Caki2 (cell line): Measurements from ENCODE around the gene REL. TPM values are rescaled to one million over a fixed set of nuclear protein-coding genes. Genes with fewer than 3 reads are reported as not detected.
"Not testable (repeated sequence)": the region's sequence is repeated elsewhere in the genome, so short reads cannot be mapped to it uniquely, and the experiment has no call there.

Experiments used
- DNase-seq: peaks from one replicate; pipeline ENCODE4 v3.0.0-alpha.2; 2015; ENCODE audit warnings: low read depth
- in situ Hi-C: cut with HindIII; loops from 2 replicates; pipeline ENCODE4 v1.10.0; 2016; ENCODE audit warnings: low sequenced_read_pairs, low pct_unique_long_range_greater_than_20kb, mixed read lengths
- total RNA-seq: library from RNA; depleted of rRNA; stranded (reverse); fragments of >200 nt; shearing (Covaris generic); gene quantifications from 2 replicates; pipeline ENCODE4 v1.2.3, GENCODE V29; 2014; ENCODE audit warnings: low replicate concordance

REL gene
- total RNA-seq, 1 experiment from 2014 or later = 1.9 TPM

- in situ Hi-C loops = no loop called here
- no peak for DNase-seq
These were observed 18.0 kb downstream of the REL start for GRCh38 chr2:60899230-60899891.

GRCh38 chr2:60899892-60900249 lies 18.5 kb downstream of the REL start:
- DNase-seq = no peak

GRCh38 chr2:60901296-60901695 lies 19.9 kb downstream of the REL start:
- DNase-seq, in situ Hi-C loops: not testable (repeated sequence)

More at GRCh38 chr2:60899892-60900249, 18.5 kb downstream of the REL start:
- in situ Hi-C loops = no loop called here

GRCh38 chr2:60905867-60906266 lies 24.5 kb downstream of the REL start:
- in situ Hi-C loops, DNase-seq: not testable (repeated sequence)

GRCh38 chr2:60906395-60906794 lies 25.0 kb downstream of the REL start:
- no peak for DNase-seq
- in situ Hi-C loops = no loop called here

- in situ Hi-C loops = no loop called here
- DNase-seq = no peak
These were observed 26.0 kb downstream of the REL start for GRCh38 chr2:60907329-60907728.

- in situ Hi-C loops = no loop called here
These were observed 44.8 kb downstream of the REL start for GRCh38 chr2:60925994-60926740.

GRCh38 chr2:60926741-60927552 lies 45.6 kb downstream of the REL start:
- in situ Hi-C loops = no loop called here

More at GRCh38 chr2:60925994-60926740, 44.8 kb downstream of the REL start:
- no peak for DNase-seq

GRCh38 chr2:60932061-60932460 lies 50.7 kb downstream of the REL start:
- in situ Hi-C loops, DNase-seq: not testable (repeated sequence)

More at GRCh38 chr2:60926741-60927552, 45.6 kb downstream of the REL start:
- no peak for DNase-seq

GRCh38 chr2:60932954-60933353 lies 51.6 kb downstream of the REL start:
- no peak for DNase-seq
- in situ Hi-C loops = no loop called here

GRCh38 chr2:60934165-60934722 lies 52.9 kb downstream of the REL start:
- in situ Hi-C loops = no loop called here
- DNase-seq = no peak

- in situ Hi-C loops = no loop called here
- no peak for DNase-seq
These were observed 55.4 kb downstream of the REL start for GRCh38 chr2:60936757-60937156.

GRCh38 chr2:60938301-60938700 lies 56.9 kb downstream of the REL start:
- no peak for DNase-seq
- in situ Hi-C loops = no loop called here

- in situ Hi-C loops = no loop called here
- no peak for DNase-seq
These were observed 58.2 kb downstream of the REL start for GRCh38 chr2:60939622-60940021.

GRCh38 chr2:60945341-60945740 lies 64.0 kb downstream of the REL start:
- in situ Hi-C loops = no loop called here
- DNase-seq = no peak

GRCh38 chr2:60947056-60947455 lies 65.7 kb downstream of the REL start:
- no peak for DNase-seq
- in situ Hi-C loops = no loop called here

- in situ Hi-C loops = no loop called here
- DNase-seq = no peak
These were observed 66.8 kb downstream of the REL start for GRCh38 chr2:60948161-60948560.

GRCh38 chr2:60948926-60949579 lies 67.7 kb downstream of the REL start:
- DNase-seq = no peak

More at GRCh38 chr2:60948926-60949579, 67.7 kb downstream of the REL start:
- in situ Hi-C loops = no loop called here
